ENCODE results near the gene LONP2. TPM values are rescaled to one million over a fixed set of nuclear protein-coding genes. Genes with fewer than 3 reads are reported as not detected.

The LONP2 gene
- total RNA-seq, 1 experiment from 2014 or later, result 46.8 TPM

DNA sequence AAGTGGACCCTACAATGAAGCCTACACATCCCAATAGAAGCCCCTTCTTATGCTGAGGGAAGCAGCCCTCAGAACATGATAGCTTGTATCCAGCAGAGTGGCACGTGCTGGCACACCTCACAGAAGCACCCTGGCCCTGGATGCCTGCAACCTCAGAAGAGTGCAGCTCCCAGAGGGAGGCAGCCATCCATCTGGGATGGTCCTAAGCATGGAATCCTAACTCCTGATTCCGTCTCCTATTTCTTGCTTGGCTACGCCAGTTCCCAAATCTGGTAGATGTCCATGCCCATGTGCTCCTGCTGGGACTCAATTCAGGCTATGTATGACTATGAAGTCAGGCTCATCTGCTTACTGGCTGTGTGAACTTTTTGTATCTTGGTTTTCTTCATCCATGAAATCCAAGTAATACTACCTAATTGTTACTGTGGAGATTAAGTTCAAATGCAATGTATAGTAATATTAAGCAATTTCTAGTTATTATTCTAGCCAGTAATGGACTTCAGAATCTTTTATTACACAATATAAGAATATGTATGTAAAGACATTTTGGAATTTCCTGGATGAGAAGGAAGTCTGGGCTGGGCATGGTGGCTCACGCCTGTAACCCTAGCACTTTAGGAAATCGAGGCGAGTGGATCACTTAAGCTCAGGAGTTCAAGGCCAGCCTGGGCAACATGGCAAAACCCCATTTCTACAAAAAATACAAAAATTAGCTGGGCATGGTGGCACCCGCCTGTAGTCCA, 108.7 kb downstream of the LONP2 start:
- Histone ChIP-seq H3K27me3 (ENCODE audit: insufficient read depth, low read length) (no peaks in the 10 kb centered on the region), H3K9me2 (ENCODE audit: insufficient read depth) (no peaks in the 10 kb centered on the region), H3K4me3 (replicated peaks in 1 of 2; ENCODE audit: low read depth in 1 of 2, low read length in 2 of 2) (no peak overlapping the region), H3K4me1 (ENCODE audit: control insufficient read depth in 1 of 2, insufficient read depth in 2 of 2, low read length in 2 of 2) (no peaks in the 10 kb centered on the region; a peak in 1 of 4 replicates), H3K27ac (ENCODE audit: low read depth, low read length) (no peak overlapping the region), H2AFZ (ENCODE audit: low read depth, low read length, poor library complexity, severe bottlenecking) (no peak overlapping the region), H3K36me3 (ENCODE audit: control insufficient read depth in 1 of 2, insufficient read depth in 2 of 2, low read length in 2 of 2) (peaks cover 11 to 15% of the 10 kb centered on the region in 2 experiments; a peak in 3 of 4 replicates), H3K9me3 (ENCODE audit: control insufficient read depth in 1 of 2, insufficient read depth in 1 of 2, low read depth in 1 of 2, low read length in 2 of 2) (no peaks in the 10 kb centered on the region), H4K20me1 (ENCODE audit: insufficient read depth) (peaks cover 6% of the 10 kb centered on the region; the same call in 1 of the 2 replicates), H3K9ac (ENCODE audit: low read length) (no peak overlapping the region), H3K4me2 (ENCODE audit: low read length) (no peak overlapping the region), H3K79me2 (ENCODE audit: insufficient read depth, low read length) (peaks cover 26% of the 10 kb centered on the region)
- POLR2A ChIA-PET, result no interaction called here
- intact Hi-C loops (cut with micrococcal nuclease), result loop anchor here (1.0 kb wide), 3 partner anchors 173 to 270 kb away; no protein-coding TSS in a partner anchor
- no TSS peak for BruUV-seq (replicated peaks)
- TF ChIP-seq YY1 (IDR thresholded peaks at IDR 0.05; ENCODE audit: extremely low read depth, insufficient replicate concordance, low read depth, low read length) (no peak), ZBTB33 (IDR thresholded peaks at IDR 0.05; ENCODE audit: extremely low read depth, insufficient replicate concordance, low read length) (no peak), EZH2 (IDR thresholded peaks at IDR 0.05) (no peak), JUND (IDR thresholded peaks at IDR 0.05) (no peak), EZH2phosphoT487 (IDR thresholded peaks at IDR 0.05; ENCODE audit: borderline replicate concordance) (no peak), FOSL1 (IDR thresholded peaks at IDR 0.05; ENCODE audit: low read depth) (no peak), EGR1 (IDR thresholded peaks at IDR 0.05; ENCODE audit: low read depth) (no peak), POLR2AphosphoS5 (IDR thresholded peaks at IDR 0.05; ENCODE audit: low read depth, low read length) (no peak), SRF (IDR thresholded peaks at IDR 0.05; ENCODE audit: low read depth) (no peak), POLR2A (IDR thresholded peaks at IDR 0.05; ENCODE audit: borderline replicate concordance, extremely low read depth, insufficient read depth, insufficient read length) (no peak), CEBPB (IDR thresholded peaks at IDR 0.05; ENCODE audit: low read depth) (no peak), TCF7L2 (IDR thresholded peaks at IDR 0.05; ENCODE audit: borderline replicate concordance, extremely low read depth, insufficient read depth, insufficient read length) (no peak), ZFX (IDR thresholded peaks at IDR 0.05) (no peak), RAD21 (IDR thresholded peaks at IDR 0.05; ENCODE audit: low read depth) (no peak), SP1 (IDR thresholded peaks at IDR 0.05; ENCODE audit: low read depth) (no peak), REST (IDR thresholded peaks at IDR 0.05; ENCODE audit: low read depth) (no peak), CBX3 (IDR thresholded peaks at IDR 0.05; ENCODE audit: low read depth) (no peak), ELF1 (IDR thresholded peaks at IDR 0.05; ENCODE audit: borderline replicate concordance, low read depth) (no peak)
- TF ChIP-seq, protein P1, sequence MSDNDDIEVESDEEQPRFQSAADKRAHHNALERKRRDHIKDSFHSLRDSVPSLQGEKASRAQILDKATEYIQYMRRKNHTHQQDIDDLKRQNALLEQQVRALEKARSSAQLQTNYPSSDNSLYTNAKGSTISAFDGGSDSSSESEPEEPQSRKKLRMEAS (IDR thresholded peaks at IDR 0.05), result no peak
- CTCF ChIA-PET, result interaction anchor here (1.4 to 5.4 kb wide), 4 partner anchors 13 to 270 kb away, joined by 3 to 35 read pairs (median 14); no protein-coding TSS in a partner anchor
- DNase-seq (ENCODE audit: low read depth, low spot score), result no peak
- no peak for ATAC-seq
- RAD21 ChIA-PET (ENCODE audit: low non-redundant PET in 1 of 2, low total read pairs in 2 of 2, uncharacterized antibody in 2 of 2, unreplicated experiment in 2 of 2), result interaction anchor here (0.6 to 1.7 kb wide), 3 partner anchors 125 to 271 kb away, joined by 3 to 6 read pairs (median 5); no protein-coding TSS in a partner anchor

Measured in HCT116 (cell line).